Pulmonary artery endothelial cell (primary cell): ENCODE measurements around the gene FBXO33. TPM values are rescaled to one million over a fixed set of nuclear protein-coding genes. Genes with fewer than 3 reads are reported as not detected.
"Not testable (repeated sequence)": the region's sequence is repeated elsewhere in the genome, so short reads cannot be mapped to it uniquely, and the experiment has no call there.

Source experiments
- DNase-seq: peaks from one replicate; pipeline ENCODE4 v3.0.0-alpha.2; 2011; ENCODE audit warnings: low read depth, low spot score
- total RNA-seq: library from RNA; depleted of rRNA; stranded (reverse); fragments of >200 nt; gene quantifications from 2 replicates; pipeline ENCODE4 v1.2.3, GENCODE V29; 2014

FBXO33 gene
- total RNA-seq, 1 donor from 2014 or later, result 12.7 TPM

GRCh38 chr14:39370415-39370814 lies 61.8 kb downstream of the FBXO33 start:
- DNase-seq, result no peak

GRCh38 chr14:39369029-39369428 lies 63.2 kb downstream of the FBXO33 start:
- no peak for DNase-seq

GRCh38 chr14:39368261-39368959 lies 63.8 kb downstream of the FBXO33 start:
- DNase-seq, result peak; percentile 27

GRCh38 chr14:39367387-39367751 lies 64.9 kb downstream of the FBXO33 start:
- DNase-seq, result no peak

- DNase-seq, result no peak
Measured at GRCh38 chr14:39366460-39367386, 65.5 kb downstream of the FBXO33 start.

- no peak for DNase-seq
Measured at GRCh38 chr14:39365354-39365753, 66.9 kb downstream of the FBXO33 start.

- no peak for DNase-seq
Measured at GRCh38 chr14:39364509-39364908, 67.7 kb downstream of the FBXO33 start.

- DNase-seq, result not testable (repeated sequence)
Measured at GRCh38 chr14:39361556-39361955, 70.7 kb downstream of the FBXO33 start.

GRCh38 chr14:39360316-39360715 lies 71.9 kb downstream of the FBXO33 start:
- DNase-seq, result no peak

GRCh38 chr14:39359069-39359468 lies 73.2 kb downstream of the FBXO33 start:
- DNase-seq, result not testable (repeated sequence)

GRCh38 chr14:39351708-39352107 lies 80.5 kb downstream of the FBXO33 start:
- no peak for DNase-seq

- DNase-seq, result no peak
Measured at GRCh38 chr14:39350866-39351265, 81.4 kb downstream of the FBXO33 start.

Other genes starting within 250 kb of the FBXO33 start
- gene MIA2, start 198.5 kb downstream of the FBXO33 start, total RNA-seq, result 8.5 and 12.9 TPM in 2 replicates